Progenitor cell of endocrine pancreas (in vitro differentiated cells): ENCODE data around the gene PDE7B. TPM values are rescaled to one million over a fixed set of nuclear protein-coding genes. Genes with fewer than 3 reads are reported as not detected.
A peak's percentile ranks its signal among the peaks of the same experiment; 100 is the strongest.

ENCODE experiments used
- DNase-seq: peaks from one replicate; pipeline ENCODE4 v3.0.0; 2021; ENCODE audit warnings: low spot score; ENCODE audit not compliant: unreplicated experiment
- H3K27ac Mint-ChIP-seq: 2 replicates; pipeline ENCODE4 v1.8.0; 2021; ENCODE audit warnings: mild to moderate bottlenecking, moderate library complexity, mixed read lengths
- H3K27me3 Mint-ChIP-seq: 2 replicates; pipeline ENCODE4 v1.8.0; 2021; ENCODE audit warnings: mixed read lengths
- H3K36me3 Mint-ChIP-seq: 2 replicates; pipeline ENCODE4 v1.8.0; 2022; ENCODE audit warnings: mixed read lengths; ENCODE audit not compliant: insufficient read depth
- H3K4me1 Mint-ChIP-seq: 2 replicates; pipeline ENCODE4 v1.8.0; 2021; ENCODE audit warnings: low read depth, mixed read lengths
- H3K4me3 Mint-ChIP-seq: 2 replicates; pipeline ENCODE4 v1.8.0; 2021; ENCODE audit warnings: low read depth, mild to moderate bottlenecking, moderate library complexity, mixed read lengths
- H3K9me3 Mint-ChIP-seq: 2 replicates; pipeline ENCODE4 v1.8.0; 2021; ENCODE audit warnings: low read depth, mixed read lengths
- total RNA-seq: library from RNA; stranded (reverse); gene quantifications from 2 replicates; pipeline ENCODE4 v1.2.1, GENCODE V29; 2021
- TF ChIP-seq, protein P1 (sequence below): fragments of 200-600 bp; sonication (generic); IDR thresholded peaks from one replicate; pipeline ENCODE4 v1.5.0; 2021; ENCODE audit warnings: antibody characterized with exemption, mild to moderate bottlenecking; ENCODE audit not compliant: unreplicated experiment

Gene PDE7B
- total RNA-seq, 1 donor from 2014 or later, result 0.07 TPM

- no peaks in the 10 kb centered on the region for H3K27me3 Mint-ChIP-seq
- H3K4me3 Mint-ChIP-seq, result no peak overlapping the region
- TF ChIP-seq, protein P1, sequence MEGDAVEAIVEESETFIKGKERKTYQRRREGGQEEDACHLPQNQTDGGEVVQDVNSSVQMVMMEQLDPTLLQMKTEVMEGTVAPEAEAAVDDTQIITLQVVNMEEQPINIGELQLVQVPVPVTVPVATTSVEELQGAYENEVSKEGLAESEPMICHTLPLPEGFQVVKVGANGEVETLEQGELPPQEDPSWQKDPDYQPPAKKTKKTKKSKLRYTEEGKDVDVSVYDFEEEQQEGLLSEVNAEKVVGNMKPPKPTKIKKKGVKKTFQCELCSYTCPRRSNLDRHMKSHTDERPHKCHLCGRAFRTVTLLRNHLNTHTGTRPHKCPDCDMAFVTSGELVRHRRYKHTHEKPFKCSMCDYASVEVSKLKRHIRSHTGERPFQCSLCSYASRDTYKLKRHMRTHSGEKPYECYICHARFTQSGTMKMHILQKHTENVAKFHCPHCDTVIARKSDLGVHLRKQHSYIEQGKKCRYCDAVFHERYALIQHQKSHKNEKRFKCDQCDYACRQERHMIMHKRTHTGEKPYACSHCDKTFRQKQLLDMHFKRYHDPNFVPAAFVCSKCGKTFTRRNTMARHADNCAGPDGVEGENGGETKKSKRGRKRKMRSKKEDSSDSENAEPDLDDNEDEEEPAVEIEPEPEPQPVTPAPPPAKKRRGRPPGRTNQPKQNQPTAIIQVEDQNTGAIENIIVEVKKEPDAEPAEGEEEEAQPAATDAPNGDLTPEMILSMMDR, result no peak
- H3K36me3 Mint-ChIP-seq, result no peaks in the 10 kb centered on the region
- peaks cover 10% of the 10 kb centered on the region for H3K4me1 Mint-ChIP-seq
- H3K27ac Mint-ChIP-seq, result no peak overlapping the region
- no peak for DNase-seq
- H3K9me3 Mint-ChIP-seq, result peaks cover 7% of the 10 kb centered on the region
Measured at GRCh38 chr6:136175873-136176272, 324.4 kb downstream of the PDE7B start.

DNA sequence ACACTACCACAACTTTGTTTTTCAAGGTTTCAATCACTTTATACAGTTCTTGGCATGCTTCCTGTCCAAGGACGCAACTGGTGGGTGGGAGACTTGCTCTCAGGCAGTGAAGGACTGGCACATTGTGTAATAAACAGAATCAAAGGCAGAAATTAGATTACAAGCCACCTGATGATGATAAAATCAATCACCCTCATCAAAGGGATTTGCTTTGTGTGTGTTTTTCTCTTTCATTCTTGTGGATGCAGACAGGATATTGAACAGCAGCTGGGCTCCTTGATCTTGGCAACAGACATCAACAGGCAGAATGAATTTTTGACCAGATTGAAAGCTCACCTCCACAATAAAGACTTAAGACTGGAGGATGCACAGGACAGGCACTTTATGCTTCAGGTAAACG is 327.2 kb downstream of the PDE7B start:
- TF ChIP-seq, protein P1, result no peak
- H3K27ac Mint-ChIP-seq, result no peak overlapping the region
- H3K27me3 Mint-ChIP-seq, result peaks cover under 1% of the 10 kb centered on the region
- no peak overlapping the region for H3K4me3 Mint-ChIP-seq
- no peaks in the 10 kb centered on the region for H3K36me3 Mint-ChIP-seq
- no peak for DNase-seq
- H3K9me3 Mint-ChIP-seq, result peaks cover 3% of the 10 kb centered on the region
- H3K4me1 Mint-ChIP-seq, result peaks cover 27% of the 10 kb centered on the region

GRCh38 chr6:136180704-136181511 is 329.4 kb downstream of the PDE7B start:
- H3K27ac Mint-ChIP-seq, result peak overlapping the region; percentile 49
- peaks cover 9% of the 10 kb centered on the region for H3K27me3 Mint-ChIP-seq
- no peaks in the 10 kb centered on the region for H3K36me3 Mint-ChIP-seq
- H3K4me1 Mint-ChIP-seq, result peaks cover 22% of the 10 kb centered on the region
- TF ChIP-seq, protein P1, result no peak
- H3K9me3 Mint-ChIP-seq, result peaks cover 2% of the 10 kb centered on the region
- no peak overlapping the region for H3K4me3 Mint-ChIP-seq
- no peak for DNase-seq

- peak overlapping the region; percentile 49 for H3K27ac Mint-ChIP-seq
- H3K27me3 Mint-ChIP-seq, result peaks cover 9% of the 10 kb centered on the region
- H3K9me3 Mint-ChIP-seq, result peaks cover 2% of the 10 kb centered on the region
- DNase-seq, result no peak
- TF ChIP-seq, protein P1, result no peak
- no peaks in the 10 kb centered on the region for H3K36me3 Mint-ChIP-seq
- no peak overlapping the region for H3K4me3 Mint-ChIP-seq
- H3K4me1 Mint-ChIP-seq, result peaks cover 22% of the 10 kb centered on the region
Measured at GRCh38 chr6:136181512-136181833, 330.0 kb downstream of the PDE7B start.

DNA sequence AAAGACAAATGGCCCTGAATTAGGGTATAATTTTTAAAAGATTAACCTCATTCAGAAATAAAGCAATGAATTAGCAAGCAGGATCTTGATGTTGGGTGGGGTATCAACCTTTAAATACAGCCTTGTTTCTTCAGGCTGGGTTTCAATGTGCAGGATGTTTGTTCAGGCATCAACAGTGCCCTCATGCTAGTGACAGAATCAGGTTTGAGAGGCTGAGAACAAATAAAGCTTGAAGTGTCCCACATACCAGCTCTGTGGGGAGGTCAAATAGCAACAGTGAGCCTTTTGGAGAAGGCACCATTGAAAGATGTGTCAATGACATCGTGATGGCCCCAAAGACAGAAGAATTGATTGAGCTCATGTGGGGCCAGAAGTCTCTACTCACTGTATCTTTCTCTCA is 330.4 kb downstream of the PDE7B start:
- Mint-ChIP-seq H3K27me3 (peaks cover 9% of the 10 kb centered on the region), H3K4me1 (peaks cover 22% of the 10 kb centered on the region), H3K27ac (peak overlapping the region; percentile 39), H3K4me3 (no peak overlapping the region), H3K36me3 (no peaks in the 10 kb centered on the region), H3K9me3 (peaks cover 2% of the 10 kb centered on the region)
- no peak for DNase-seq
- TF ChIP-seq, protein P1, result no peak
